IPS-18a (cell line): Measurements from ENCODE around the gene KIF22.
"Not testable (repeated sequence)": the region's sequence is repeated elsewhere in the genome, so short reads cannot be mapped to it uniquely, and the experiment has no call there.

Experiments
- H3K27ac ChIP-seq: one replicate; pipeline ENCODE4 v1.5.1; 2013; ENCODE audit warnings: low read length
- H3K27me3 ChIP-seq: one replicate; pipeline ENCODE4 v1.6.1; 2013; ENCODE audit warnings: mild to moderate bottlenecking, low read length; ENCODE audit not compliant: control insufficient read depth, insufficient read depth
- H3K36me3 ChIP-seq: one replicate; pipeline ENCODE4 v1.6.1; 2013; ENCODE audit warnings: low read depth, low read length; ENCODE audit not compliant: control insufficient read depth
- H3K4me1 ChIP-seq: one replicate; pipeline ENCODE4 v1.6.1; 2013; ENCODE audit warnings: low read depth, low read length; ENCODE audit not compliant: control insufficient read depth
- H3K4me3 ChIP-seq: one replicate; pipeline ENCODE4 v1.5.1; 2013; ENCODE audit warnings: low read length
- H3K9ac ChIP-seq: one replicate; pipeline ENCODE4 v1.6.1; 2013; ENCODE audit warnings: mild to moderate bottlenecking, low read length, moderate library complexity
- H3K9me3 ChIP-seq: one replicate; pipeline ENCODE4 v1.6.1; 2013; ENCODE audit warnings: low read depth, low read length; ENCODE audit not compliant: control insufficient read depth

Gene KIF22

DNA sequence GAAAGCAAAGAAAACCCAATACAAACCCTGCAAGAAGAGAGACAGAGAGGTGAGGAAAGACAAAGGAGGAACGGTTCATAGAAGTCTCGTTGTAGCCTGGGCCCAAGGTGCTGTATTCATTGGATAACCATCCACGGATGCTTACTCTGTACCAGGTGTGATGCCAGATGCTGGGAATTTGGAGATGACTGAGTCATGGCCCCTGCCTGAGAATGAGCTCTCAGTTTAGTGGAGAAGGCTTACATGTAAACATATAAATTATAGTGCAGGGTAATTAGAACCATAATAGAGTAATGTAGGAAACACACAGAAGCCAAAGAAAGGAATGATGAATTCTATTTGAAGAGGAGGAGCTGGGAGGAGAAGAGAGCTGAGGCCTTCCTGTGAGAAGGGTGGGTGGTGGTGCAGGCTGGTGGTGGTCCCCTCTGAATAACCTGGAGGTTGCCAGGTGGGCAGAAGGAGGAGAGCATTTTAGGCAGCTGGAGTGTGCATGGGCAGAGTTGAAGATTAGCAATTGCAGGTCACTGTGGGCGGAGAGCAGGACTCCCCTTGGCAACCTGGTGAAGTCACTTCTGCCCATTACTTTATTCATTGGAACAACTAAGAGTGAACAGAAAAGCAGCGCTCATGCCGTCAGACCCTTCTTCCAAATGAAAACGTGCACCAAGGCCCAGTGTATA, 20.2 kb upstream of the KIF22 start:
- Histone ChIP-seq H3K4me3 (no peak overlapping the region), H3K36me3 (no peaks in the 10 kb centered on the region), H3K9me3 (no peaks in the 10 kb centered on the region), H3K27me3 (no peaks in the 10 kb centered on the region), H3K4me1 (no peaks in the 10 kb centered on the region), H3K27ac (no peak overlapping the region), H3K9ac (no peak overlapping the region)

DNA sequence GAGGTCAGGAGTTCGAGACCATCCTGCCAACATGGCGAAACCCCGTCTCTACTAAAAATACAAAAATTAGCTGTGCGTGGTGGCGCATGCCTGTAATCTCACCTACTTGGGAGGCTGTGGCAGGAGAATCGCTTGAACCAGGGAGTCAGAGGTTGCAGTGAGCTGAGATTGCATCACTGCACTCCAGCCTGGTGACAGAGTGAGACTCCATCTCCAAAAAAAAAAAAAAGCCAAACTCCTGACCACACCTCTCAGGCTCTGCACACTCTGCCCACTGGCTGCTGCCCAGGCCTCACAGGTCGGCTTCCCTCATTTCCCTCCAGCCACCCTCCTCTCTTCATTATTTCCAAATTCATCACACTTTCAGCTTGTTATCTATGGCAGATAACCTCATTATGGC, 18.2 kb upstream of the KIF22 start:
- H3K4me1 ChIP-seq, H3K9ac ChIP-seq, H3K27me3 ChIP-seq, H3K9me3 ChIP-seq, H3K36me3 ChIP-seq, H3K4me3 ChIP-seq, H3K27ac ChIP-seq: not testable (repeated sequence)

DNA sequence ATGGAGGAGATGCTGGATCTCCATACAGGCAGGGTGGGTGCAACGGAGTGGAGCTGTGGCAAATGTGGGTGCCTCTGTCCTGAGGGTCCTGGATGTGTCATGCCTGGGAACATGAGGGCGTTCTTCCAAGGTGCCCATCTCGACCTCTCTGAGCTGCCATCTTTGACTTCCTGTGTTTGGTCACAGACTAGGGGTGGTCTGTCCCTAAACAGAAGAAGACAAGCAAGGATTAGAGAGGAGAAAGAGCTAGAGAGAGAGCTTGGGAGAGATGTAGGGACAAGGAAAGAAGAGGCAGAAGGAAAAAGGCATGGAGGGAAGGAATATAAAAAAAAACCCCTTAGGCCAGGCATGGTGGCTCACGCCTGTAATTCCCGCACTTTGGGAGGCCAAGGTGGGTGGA, 15.8 kb upstream of the KIF22 start:
- Histone ChIP-seq H3K27me3 (no peaks in the 10 kb centered on the region), H3K27ac (no peak overlapping the region), H3K9ac (no peak overlapping the region), H3K4me1 (no peaks in the 10 kb centered on the region), H3K9me3 (no peaks in the 10 kb centered on the region), H3K4me3 (no peak overlapping the region), H3K36me3 (no peaks in the 10 kb centered on the region)

DNA sequence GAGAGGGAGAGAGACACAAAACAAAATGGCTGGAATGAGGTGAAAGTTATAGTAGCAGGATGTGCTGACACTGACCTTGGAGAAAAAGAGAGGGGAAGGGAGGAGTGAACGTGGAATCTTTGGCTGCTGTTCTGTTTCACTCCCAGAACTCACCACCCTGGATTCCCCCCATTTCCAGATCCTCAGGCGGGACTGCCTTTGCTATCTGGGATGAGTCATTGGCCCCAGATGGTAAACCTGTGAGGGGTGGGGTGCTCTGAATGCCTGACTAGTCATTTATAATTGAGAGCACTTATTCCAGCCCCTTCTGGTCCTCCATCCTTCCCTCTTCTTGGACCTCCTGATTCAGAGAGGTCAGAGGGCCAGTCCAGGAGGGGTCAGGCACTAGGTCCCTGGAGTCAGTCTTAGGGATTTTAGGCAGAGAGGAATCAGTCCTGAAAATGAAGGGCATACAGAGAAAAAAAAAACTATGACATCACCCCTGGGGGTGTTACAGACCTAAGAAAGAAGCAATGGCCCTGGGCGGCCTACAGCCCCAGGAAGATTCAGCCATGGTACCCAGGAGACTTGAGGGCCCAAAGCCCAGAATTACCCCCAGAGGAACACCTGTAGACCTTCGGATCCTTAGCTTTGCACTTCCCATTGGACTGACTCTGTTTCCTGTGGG, 14.7 kb upstream of the KIF22 start:
- peaks cover 3% of the 10 kb centered on the region for H3K27me3 ChIP-seq
- no peaks in the 10 kb centered on the region for H3K9me3 ChIP-seq
- H3K9ac ChIP-seq = no peak overlapping the region
- no peak overlapping the region for H3K27ac ChIP-seq
- H3K36me3 ChIP-seq = no peaks in the 10 kb centered on the region
- H3K4me1 ChIP-seq = no peaks in the 10 kb centered on the region
- no peak overlapping the region for H3K4me3 ChIP-seq

DNA sequence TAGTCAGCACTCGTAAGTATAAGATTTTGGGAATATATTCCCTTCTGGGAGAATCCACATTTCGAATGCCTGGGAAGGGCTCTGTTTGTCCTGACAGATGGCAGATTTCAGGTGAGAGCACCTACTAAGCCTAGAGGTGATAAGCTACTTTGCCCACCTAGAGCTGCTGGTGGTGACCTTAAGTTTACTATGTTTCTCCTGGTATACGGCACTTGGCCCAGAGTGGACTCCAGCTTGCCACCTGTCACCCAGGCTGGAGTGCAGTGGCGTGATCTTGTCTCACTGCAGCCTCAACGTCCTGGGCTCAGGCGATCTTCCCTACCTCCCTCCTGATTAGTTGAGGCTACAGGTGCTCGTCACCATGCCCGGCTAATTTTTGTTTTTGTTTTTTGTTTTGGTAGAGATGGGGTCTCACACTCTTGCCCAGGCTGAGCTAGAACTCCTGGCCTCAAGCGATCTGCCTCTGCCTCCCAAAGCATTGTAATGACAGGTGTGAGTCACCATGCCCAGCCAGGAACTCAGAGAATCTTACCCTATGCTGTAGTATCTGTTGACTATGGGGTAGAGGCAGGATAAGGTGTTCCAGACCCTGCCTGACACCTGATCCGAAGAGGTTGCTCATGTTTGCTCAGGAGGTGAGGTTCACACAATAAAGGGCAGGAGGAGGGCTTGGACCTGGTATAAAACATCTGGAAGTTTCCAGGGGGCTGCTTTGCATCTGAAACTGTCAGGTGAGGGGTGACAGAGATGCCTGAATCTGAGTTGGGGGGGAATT, 12.8 kb upstream of the KIF22 start, which contains the start of gene ZG16:
Gene ZG16, plus strand, starts transcription at position 681 of the 775 bp plus-strand sequence. CDS start 1,011 bp downstream, outside the sequence.
- Histone ChIP-seq H3K4me1 (no peaks in the 10 kb centered on the region), H3K27ac (no peak within 1 kb of the TSS), H3K9ac (no peak within 1 kb of the TSS), H3K4me3 (no peak within 1 kb of the TSS), H3K9me3 (no peaks in the 10 kb centered on the region), H3K27me3 (peaks cover 3% of the 10 kb centered on the region), H3K36me3 (no peaks in the 10 kb centered on the region)

DNA sequence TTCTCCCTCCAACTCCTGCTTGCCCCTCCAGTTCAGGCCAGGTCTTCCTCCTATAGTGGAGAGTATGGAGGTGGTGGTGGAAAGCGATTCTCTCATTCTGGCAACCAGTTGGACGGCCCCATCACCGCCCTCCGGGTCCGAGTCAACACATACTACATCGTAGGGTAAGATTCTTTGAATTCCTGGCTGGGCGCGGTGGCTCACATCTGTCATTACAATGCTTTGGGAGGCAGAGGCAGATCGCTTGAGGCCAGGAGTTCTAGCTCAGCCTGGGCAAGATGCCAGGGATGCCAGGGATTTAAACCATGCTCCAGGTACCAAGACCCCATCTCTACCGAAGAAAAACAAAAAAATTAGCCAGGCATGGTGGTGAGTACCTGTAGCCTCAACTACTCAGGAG, 11.1 kb upstream of the KIF22 start:
- Histone ChIP-seq H3K36me3 (no peaks in the 10 kb centered on the region), H3K27me3 (peaks cover 3% of the 10 kb centered on the region), H3K4me1 (peaks cover 3% of the 10 kb centered on the region), H3K9ac (no peak overlapping the region), H3K27ac (no peak overlapping the region), H3K4me3 (no peak overlapping the region), H3K9me3 (no peaks in the 10 kb centered on the region)

DNA sequence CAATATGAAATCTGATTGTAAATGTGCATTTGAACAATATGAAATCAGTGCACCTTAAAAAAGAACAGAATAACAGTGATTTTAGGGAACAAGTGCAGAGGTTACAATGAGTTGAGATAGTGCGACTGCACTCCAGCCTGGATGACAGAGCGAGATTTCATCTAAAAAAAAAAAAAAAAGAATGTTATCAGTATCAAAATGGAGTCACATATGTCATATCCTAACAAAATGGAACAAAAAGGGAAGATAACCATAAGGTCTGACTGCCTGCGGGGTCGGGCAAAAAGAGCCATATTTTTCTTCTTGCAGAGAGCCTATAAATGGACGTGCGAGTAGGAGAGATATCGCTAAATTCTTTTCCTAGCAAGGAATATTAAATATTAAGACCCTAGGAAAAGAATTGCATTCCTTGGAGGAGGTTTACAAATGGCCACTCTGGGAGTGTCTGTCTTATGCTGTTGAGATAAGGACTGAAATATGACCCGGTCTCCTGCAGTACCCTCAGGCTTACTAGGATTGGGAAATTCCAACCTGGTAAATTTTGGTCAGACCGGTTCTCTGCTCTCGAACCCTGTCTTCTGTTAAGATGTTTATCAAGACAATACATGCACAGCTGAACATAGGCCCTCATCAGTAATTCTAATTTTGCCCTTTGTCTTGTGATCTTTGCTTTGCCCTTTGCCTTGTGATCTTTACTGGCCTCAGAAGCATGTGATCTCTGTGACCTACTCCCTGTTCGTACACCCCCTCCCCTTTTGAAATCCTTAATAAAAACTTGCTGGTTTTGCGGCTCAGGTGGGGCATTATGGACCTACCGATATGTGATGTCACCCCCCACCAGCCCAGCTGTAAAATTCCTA, 7.2 kb upstream of the KIF22 start:
- not testable (repeated sequence) for H3K4me1 ChIP-seq, H3K9me3 ChIP-seq, H3K36me3 ChIP-seq, H3K4me3 ChIP-seq, H3K27me3 ChIP-seq, H3K9ac ChIP-seq, H3K27ac ChIP-seq

DNA sequence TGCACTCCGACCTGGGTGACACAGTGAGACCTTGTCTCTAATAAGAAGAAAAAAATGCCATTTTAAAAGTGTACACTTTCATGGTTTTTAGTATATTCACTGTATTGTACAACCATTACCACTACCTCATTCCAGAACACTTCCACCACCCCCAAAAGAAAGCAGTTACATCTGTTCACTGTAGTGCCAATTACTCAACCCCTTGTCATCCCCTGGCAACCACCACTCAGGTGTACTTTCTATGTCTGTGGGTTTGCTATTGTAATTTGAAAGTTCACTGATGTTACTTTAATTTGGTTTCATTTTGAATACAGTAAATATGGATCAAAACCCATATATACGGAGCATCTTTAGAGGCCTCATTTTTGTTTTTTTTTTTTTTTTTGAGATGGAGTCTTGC, 6.4 kb upstream of the KIF22 start:
- Histone ChIP-seq H3K4me1 (peaks cover 7% of the 10 kb centered on the region), H3K36me3 (no peaks in the 10 kb centered on the region), H3K27ac (no peak overlapping the region), H3K9me3 (no peaks in the 10 kb centered on the region), H3K9ac (no peak overlapping the region), H3K27me3 (peaks cover 7% of the 10 kb centered on the region), H3K4me3 (no peak overlapping the region)

DNA sequence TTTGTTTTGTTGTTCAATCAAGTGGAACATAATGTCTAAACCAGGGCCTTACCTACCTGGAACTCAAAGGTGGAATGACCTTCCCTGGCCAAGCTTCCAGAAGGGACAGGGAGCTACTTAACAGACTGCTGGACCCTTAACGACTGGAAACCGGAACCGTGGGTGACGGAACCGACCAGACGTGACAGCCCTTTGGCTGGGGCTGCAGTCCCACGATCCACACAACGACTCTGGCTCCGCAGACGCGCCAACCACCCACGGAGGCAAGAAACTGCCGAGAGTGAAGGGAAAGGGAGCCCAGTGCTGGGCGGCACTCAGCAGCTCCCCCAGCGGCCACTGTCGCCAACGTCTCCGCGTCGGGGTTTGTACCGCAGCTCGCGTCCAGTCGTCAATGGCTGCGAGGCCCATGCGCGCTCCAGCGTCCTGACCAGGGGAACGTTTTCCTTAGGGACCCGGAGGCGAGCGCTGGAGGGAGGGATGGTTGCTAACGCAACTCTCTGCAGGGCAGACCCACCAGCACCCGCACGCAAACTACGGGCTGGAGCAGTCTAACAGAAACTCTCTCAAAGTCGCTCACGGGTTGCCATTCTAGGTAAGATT, 5.5 kb upstream of the KIF22 start:
- Histone ChIP-seq H3K27ac (no peak overlapping the region), H3K27me3 (peaks cover 6% of the 10 kb centered on the region), H3K4me3 (peak overlapping the region; percentile 39), H3K36me3 (no peaks in the 10 kb centered on the region), H3K9ac (no peak overlapping the region), H3K9me3 (no peaks in the 10 kb centered on the region), H3K4me1 (peaks cover 8% of the 10 kb centered on the region)

DNA sequence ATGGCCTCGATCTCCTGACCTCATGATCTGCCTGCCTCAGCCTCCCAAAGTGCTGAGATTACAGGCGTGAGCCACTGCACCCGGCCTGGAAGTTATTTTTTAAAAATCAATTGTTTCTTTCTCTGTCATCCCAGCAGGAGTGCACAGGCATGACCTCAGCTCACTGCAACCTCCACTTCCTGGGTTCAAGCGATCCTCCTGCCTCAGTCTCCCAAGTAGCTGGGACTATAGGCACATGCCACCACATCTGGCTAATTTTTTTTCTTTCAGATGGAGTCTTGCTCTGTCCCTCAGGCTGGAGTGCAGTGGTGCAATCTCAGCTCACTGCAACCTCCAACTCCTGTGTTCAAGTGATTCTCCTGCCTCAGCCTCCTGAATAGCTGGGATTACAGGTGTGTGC, 3.4 kb upstream of the KIF22 start:
- H3K9me3 ChIP-seq, H3K27me3 ChIP-seq, H3K36me3 ChIP-seq, H3K9ac ChIP-seq, H3K27ac ChIP-seq, H3K4me3 ChIP-seq: not testable (repeated sequence)
- H3K4me1 ChIP-seq = peaks cover 17% of the 10 kb centered on the region

DNA sequence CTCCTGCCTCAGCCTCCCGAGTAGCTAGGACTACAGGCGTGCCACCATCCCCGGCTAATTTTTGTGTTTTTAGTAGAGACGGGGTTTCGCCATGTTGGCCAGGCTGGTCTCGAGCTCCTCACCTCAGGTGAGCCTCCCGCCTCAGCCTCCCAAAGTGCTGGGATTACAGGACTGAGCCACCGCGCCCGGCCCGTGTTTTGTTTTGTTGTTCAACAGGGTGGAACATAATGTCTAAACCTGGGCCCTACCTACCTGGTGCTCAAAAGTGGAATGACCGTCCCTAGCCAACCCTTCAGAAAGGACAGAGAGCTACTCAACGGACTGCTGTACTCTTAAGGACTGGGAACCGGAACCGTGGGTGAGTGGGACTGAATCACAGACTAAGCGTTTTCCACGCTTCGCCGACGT, 772 bp upstream of the KIF22 start:
- Histone ChIP-seq H3K9ac (peak overlapping the region; percentile 81), H3K36me3 (no peaks in the 10 kb centered on the region), H3K4me3 (peak overlapping the region; percentile 85), H3K9me3 (no peaks in the 10 kb centered on the region), H3K27me3 (peaks cover 4% of the 10 kb centered on the region), H3K27ac (peak overlapping the region; percentile 90), H3K4me1 (peaks cover 18% of the 10 kb centered on the region)
